Measurements from ENCODE around the gene CCDC91.

The CCDC91 gene

GRCh38 chr12:28586481-28586880, 396.2 kb downstream of the CCDC91 start:
- no peak overlapping the region for H3K4me3 ChIP-seq (replicated peaks; ENCODE audit: low read depth, low read length)
- no peak for DNase-seq (ENCODE audit: low read depth)

GRCh38 chr12:28591831-28592230, 401.6 kb downstream of the CCDC91 start:
- DNase-seq (ENCODE audit: low read depth), result no peak
- no peak overlapping the region for H3K4me3 ChIP-seq (replicated peaks; ENCODE audit: low read depth, low read length)
- no peak for TF ChIP-seq CTCF (IDR thresholded peaks at IDR 0.05; ENCODE audit: low read length, missing control alignments)

More at GRCh38 chr12:28586481-28586880, 396.2 kb downstream of the CCDC91 start:
- no peak for TF ChIP-seq CTCF (IDR thresholded peaks at IDR 0.05; ENCODE audit: low read length, missing control alignments)
